Smooth muscle cell (in vitro differentiated cells): Measurements from ENCODE around the gene RMND1. TPM values are rescaled to one million over a fixed set of nuclear protein-coding genes. Genes with fewer than 3 reads are reported as not detected.

ENCODE experiments used
- DNase-seq: peaks from one replicate; lab custom pipeline; 2025; ENCODE audit not compliant: unreplicated experiment; lab: John Stamatoyannopoulos, UW
- H2AFZ ChIP-seq: fragments of 200-600 bp; sonication (generic); 2 replicates; pipeline ENCODE4 v1.6.0; 2016; ENCODE audit warnings: antibody characterized with exemption, low read depth, mild to moderate bottlenecking
- H3F3A ChIP-seq: fragments of 200-600 bp; sonication (generic); 2 replicates; pipeline ENCODE4 v1.6.0; 2017; ENCODE audit warnings: antibody characterized with exemption, low read depth
- H3K27ac ChIP-seq: fragments of 200-600 bp; sonication (generic); 2 replicates; pipeline ENCODE4 v1.5.1; 2016; ENCODE audit warnings: low read depth, mild to moderate bottlenecking
- H3K27me3 ChIP-seq: fragments of 200-600 bp; sonication (generic); 2 replicates; pipeline ENCODE4 v1.6.1; 2016; ENCODE audit warnings: low read depth, mild to moderate bottlenecking
- H3K36me3 ChIP-seq: fragments of 200-600 bp; sonication (generic); 2 replicates; pipeline ENCODE4 v1.5.1; 2016; ENCODE audit warnings: low read depth
- H3K4me1 ChIP-seq: fragments of 200-600 bp; sonication (generic); 2 replicates; pipeline ENCODE4 v1.5.1; 2016; ENCODE audit warnings: low read depth
- H3K4me2 ChIP-seq: fragments of 200-600 bp; sonication (generic); 2 replicates; pipeline ENCODE4 v1.6.0; 2016; ENCODE audit warnings: mild to moderate bottlenecking
- H3K4me3 ChIP-seq: fragments of 200-600 bp; sonication (generic); 2 replicates; pipeline ENCODE4 v1.5.1; 2016; ENCODE audit warnings: mild to moderate bottlenecking
- H3K79me2 ChIP-seq: fragments of 200-600 bp; sonication (generic); 2 replicates; pipeline ENCODE4 v1.6.0; 2016; ENCODE audit warnings: low read depth, mild to moderate bottlenecking
- H3K9ac ChIP-seq: fragments of 200-600 bp; sonication (generic); 2 replicates; pipeline ENCODE4 v1.6.0; 2016; ENCODE audit warnings: low read depth
- H3K9me3 ChIP-seq: fragments of 200-600 bp; sonication (generic); replicated peaks from 2 replicates; pipeline ENCODE4 v1.5.1; 2016; ENCODE audit warnings: low read depth
- H4K20me1 ChIP-seq: fragments of 200-600 bp; sonication (generic); 2 replicates; pipeline ENCODE4 v1.6.0; 2016; ENCODE audit warnings: low read depth
- CTCF ChIP-seq: fragments of 200-600 bp; sonication (generic); IDR thresholded peaks from 2 replicates; pipeline ENCODE4 v1.5.1; 2017; ENCODE audit warnings: borderline replicate concordance, mild to moderate bottlenecking, antibody characterized with exemption; ENCODE audit not compliant: insufficient read depth, poor library complexity, severe bottlenecking
- WGBS: methylation state at CpG from one replicate; pipeline ENCODE4 v1.1.7; 2016; ENCODE audit warnings: low lambda C conversion rate; 5-methylcytosine and 5-hydroxymethylcytosine counted together
- polyA plus RNA-seq: library from polyadenylated mRNA; unstranded; fragments of >200 nt; fragmentation: Nextera tagmentation; extraction: Ambion mirVana; gene quantifications from 2 replicates; pipeline ENCODE4 v1.2.1, GENCODE V29; 2016
- total RNA-seq: library from RNA; depleted of rRNA; stranded (reverse); fragments of >200 nt; gene quantifications from 2 replicates; pipeline ENCODE4 v1.2.3, GENCODE V29; 2014

RMND1 gene
- total and polyA plus RNA-seq, 2 experiments from 2014 or later: 13.0 to 27.9 TPM

- H3K27me3 ChIP-seq: no peaks in the 10 kb centered on the region
- H3K4me2 ChIP-seq: peak overlapping the region; percentile 29
Measured at GRCh38 chr6:151437401-151437800, 14.5 kb downstream of the RMND1 start.

DNA sequence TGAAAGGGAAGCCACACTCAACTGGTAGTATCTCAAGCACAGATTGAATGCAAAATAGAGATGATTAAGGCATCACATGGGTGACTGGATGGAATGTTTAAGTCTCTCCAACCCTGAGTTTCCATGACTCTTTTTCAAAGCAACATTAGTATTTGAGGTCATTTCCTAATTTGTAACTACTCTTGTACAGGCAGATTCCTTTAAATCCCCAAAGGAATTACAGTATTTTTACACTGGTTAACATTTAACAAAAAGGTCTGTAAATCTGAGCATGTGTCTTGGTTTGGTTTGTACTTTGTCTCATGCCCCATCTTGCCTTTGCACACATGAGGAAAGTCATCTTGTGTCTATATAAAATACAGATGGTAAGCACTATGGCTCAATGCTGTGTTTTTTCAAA, 15.1 kb downstream of the RMND1 start:
- peak overlapping the region; percentile 29 for H3K4me2 ChIP-seq
- TF ChIP-seq CTCF: no peak
- no peak for DNase-seq
- H2AFZ ChIP-seq: no peak overlapping the region
- H3K4me3 ChIP-seq: peak overlapping the region; percentile 8
- no peak overlapping the region for H3K9ac ChIP-seq
- H3K9me3 ChIP-seq: no peaks in the 10 kb centered on the region
- peaks cover under 1% of the 10 kb centered on the region for H3K4me1 ChIP-seq
- no peaks in the 10 kb centered on the region for H3K27me3 ChIP-seq
- peaks cover 6% of the 10 kb centered on the region for H4K20me1 ChIP-seq
- no peaks in the 10 kb centered on the region for H3K36me3 ChIP-seq
- peak overlapping the region; percentile 23 for H3K27ac ChIP-seq
- H3F3A ChIP-seq: no peaks in the 10 kb centered on the region
- peaks cover 28% of the 10 kb centered on the region for H3K79me2 ChIP-seq

More at GRCh38 chr6:151437401-151437800, 14.5 kb downstream of the RMND1 start:
- H2AFZ ChIP-seq: no peak overlapping the region
- no peaks in the 10 kb centered on the region for H3K4me1 ChIP-seq
- no peak for DNase-seq
- H3K4me3 ChIP-seq: peak overlapping the region; percentile 8
- no peak for TF ChIP-seq CTCF
- H3F3A ChIP-seq: no peaks in the 10 kb centered on the region
- no peaks in the 10 kb centered on the region for H3K9me3 ChIP-seq
- H3K27ac ChIP-seq: peak overlapping the region; percentile 23
- H4K20me1 ChIP-seq: peaks cover 6% of the 10 kb centered on the region
- H3K79me2 ChIP-seq: peaks cover 29% of the 10 kb centered on the region
- H3K9ac ChIP-seq: no peak overlapping the region
- no peaks in the 10 kb centered on the region for H3K36me3 ChIP-seq

DNA sequence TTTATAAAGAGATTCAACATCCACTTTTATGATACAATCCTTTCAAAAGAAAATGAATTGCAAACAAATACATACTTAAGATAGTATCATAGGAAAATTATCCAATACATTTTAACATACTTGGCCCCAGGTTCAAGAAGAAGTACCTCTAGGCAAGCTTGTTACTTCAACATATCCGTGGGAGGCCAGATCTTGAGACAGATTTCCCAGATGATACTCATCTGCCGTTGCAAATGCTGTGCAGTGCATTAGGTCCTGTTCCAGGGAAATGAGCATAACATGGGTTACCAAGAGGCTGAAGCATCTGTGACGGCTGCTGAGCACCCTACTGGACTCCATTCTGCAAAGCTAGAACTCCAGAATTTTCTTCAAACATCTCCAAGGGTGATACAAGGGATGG, 15.6 kb downstream of the RMND1 start:
- no peak for DNase-seq
- Histone ChIP-seq H3K4me1 (peaks cover 5% of the 10 kb centered on the region), H3K4me2 (peak overlapping the region; percentile 29), H3F3A (no peaks in the 10 kb centered on the region), H2AFZ (no peak overlapping the region), H3K9ac (no peak overlapping the region), H3K27me3 (no peaks in the 10 kb centered on the region), H3K4me3 (no peak overlapping the region), H3K79me2 (peaks cover 23% of the 10 kb centered on the region), H3K27ac (peak overlapping the region; percentile 23), H4K20me1 (peaks cover 6% of the 10 kb centered on the region), H3K36me3 (no peaks in the 10 kb centered on the region), H3K9me3 (no peaks in the 10 kb centered on the region)
- TF ChIP-seq CTCF: no peak
- WGBS: 73% methylated on average over 3 of the region's 3 CpGs

DNA sequence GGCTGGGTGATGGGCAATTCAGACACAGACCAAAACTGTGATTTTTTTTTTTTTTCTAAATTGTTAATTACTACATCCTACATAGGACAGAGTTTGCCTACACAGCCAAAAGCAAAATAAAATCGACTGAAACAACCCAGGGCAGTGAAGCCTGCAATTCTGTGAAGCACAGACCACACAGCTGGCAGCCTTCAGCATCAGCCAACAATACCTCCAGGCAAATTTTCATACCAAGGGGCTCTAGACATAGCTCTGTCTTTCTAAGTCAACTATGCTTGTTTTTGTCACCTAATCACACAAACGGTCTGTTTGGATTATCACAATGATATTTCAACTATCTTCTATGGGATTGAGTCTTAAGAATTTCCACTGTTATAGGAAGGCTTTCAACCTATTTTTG, 17.6 kb downstream of the RMND1 start:
- 60% methylated on average over 2 of the region's 2 CpGs for WGBS
- no peaks in the 10 kb centered on the region for H3F3A ChIP-seq

More for the DNA sequence above, 17.6 kb downstream of the RMND1 start:
- H4K20me1 ChIP-seq: peaks cover 6% of the 10 kb centered on the region
- H3K36me3 ChIP-seq: peaks cover 7% of the 10 kb centered on the region
- H2AFZ ChIP-seq: no peak overlapping the region
- H3K79me2 ChIP-seq: peaks cover 8% of the 10 kb centered on the region
- no peak overlapping the region for H3K4me3 ChIP-seq
- H3K27ac ChIP-seq: no peak overlapping the region
- no peaks in the 10 kb centered on the region for H3K27me3 ChIP-seq
- no peak for TF ChIP-seq CTCF
- no peak overlapping the region for H3K9ac ChIP-seq
- DNase-seq: no peak
- H3K4me1 ChIP-seq: peaks cover 5% of the 10 kb centered on the region
- no peak overlapping the region for H3K4me2 ChIP-seq
- no peaks in the 10 kb centered on the region for H3K9me3 ChIP-seq
